DMS 273 (cell line): ENCODE results near the gene MYL12B.
"Not testable (repeated sequence)": the region's sequence is repeated elsewhere in the genome, so short reads cannot be mapped to it uniquely, and the experiment has no call there.

ENCODE experiments used
- DNase-seq: peaks from one replicate; lab custom pipeline; 2025; ENCODE audit not compliant: unreplicated experiment; lab: John Stamatoyannopoulos, UW

Gene MYL12B

DNA sequence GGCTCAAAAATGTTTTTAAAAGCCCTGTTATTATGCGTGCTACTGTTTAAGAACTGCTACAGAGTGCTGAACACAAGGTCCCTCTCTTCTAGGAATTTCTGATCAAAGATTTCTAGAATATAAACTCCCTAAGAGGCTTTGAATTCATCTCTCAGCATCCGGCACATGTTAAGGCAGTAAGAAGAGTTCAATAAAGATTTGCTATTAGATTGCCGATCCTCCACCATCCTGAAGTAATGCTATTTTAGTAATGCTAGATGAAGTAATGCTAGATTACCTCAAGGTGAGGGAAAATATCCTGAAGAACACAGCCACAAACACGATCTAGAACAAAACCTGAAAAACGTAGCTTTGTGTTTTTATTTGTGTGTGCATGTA lies 949 bp upstream of the MYL12B start:
- no peak for DNase-seq

DNA sequence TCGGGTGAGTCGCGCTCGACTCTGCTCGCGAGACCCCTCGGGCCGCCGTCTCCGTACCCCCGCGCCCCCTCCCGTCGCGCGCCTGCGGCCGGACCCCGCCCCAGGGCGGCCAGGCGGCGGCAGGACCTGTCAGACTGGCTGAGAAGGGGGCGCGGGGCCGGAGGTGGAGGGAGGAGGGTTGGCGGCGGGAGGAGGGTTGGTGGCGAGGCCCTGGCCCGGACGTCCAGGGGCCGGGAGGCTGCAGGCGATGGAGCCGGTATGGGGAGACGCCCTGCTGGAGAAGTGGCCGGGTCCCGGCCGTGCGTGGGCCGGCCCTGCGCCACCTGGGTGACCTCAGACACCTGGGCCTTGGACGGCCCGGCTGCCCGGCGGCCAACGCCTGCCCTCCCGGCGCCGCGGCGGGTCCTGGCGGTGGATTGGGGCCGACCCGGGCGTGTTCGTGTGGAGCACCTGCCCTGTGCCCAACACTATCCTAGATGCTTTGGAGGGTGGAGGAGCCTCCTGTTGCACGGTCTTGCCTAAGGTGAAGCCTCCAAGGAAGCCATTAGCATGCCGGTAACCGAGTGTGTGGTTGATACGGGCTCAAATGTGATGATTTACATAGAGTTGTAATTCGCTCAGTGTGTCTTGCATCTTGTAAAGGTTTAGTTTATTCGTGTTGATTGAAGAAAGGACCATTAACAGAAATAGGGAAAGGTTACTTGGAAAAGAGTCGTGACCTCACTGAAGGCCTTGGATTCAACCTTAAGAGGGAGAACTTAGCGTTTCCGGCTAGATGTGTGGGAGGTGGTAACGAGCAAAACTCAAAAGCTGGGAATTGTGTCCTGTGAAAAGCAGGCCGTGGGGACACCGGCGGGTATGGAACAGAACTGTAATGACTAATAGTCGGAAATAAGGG lies 550 bp downstream of the MYL12B start:
- DNase-seq, result peak; percentile 51

DNA sequence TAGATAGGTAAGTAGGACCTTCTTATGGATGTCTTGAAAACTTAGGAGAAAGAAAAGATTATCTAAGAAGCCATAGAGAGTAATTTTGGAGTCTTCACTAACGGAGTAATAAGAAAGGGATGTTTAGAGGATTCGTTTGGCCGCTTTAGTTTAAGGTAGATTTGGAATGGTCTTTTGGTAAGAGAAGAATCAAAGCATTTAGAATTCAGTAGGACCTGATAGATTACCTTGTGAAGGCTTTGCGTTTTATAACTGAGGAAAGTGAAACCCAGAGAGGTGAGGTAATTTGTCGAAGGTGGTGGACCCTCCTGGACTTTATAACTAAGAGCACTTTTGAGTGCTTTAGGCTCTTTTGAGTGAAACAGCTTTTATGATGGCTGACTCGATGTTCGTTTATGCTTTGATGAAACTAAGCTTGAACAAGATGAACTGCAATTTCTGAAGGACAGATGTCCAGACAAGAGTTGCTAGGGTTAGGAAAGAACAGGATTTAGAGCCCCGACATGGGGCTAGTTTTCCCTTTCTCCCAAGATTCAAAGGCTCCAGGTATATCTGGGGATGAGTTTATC lies 1.3 kb downstream of the MYL12B start:
- DNase-seq, result no peak

DNA sequence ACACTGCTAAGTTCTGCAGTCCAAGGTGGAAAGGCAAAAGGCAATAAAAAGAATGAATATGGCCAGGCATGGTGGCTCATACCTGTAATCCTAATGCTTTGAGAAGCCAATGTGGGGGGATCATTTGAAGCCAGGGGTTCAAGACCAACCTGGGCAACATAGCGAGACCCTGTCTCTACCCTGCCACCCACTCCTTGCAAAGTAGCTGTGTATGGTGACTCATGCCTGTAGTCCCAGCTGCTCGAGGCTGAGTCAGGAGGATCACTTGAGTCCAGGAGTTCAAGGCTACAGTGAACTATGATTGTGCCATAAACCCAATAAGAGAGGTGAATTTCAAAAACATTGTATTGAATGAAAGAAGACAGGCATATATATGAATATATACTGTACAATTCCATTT lies 2.4 kb downstream of the MYL12B start:
- DNase-seq, result no peak

DNA sequence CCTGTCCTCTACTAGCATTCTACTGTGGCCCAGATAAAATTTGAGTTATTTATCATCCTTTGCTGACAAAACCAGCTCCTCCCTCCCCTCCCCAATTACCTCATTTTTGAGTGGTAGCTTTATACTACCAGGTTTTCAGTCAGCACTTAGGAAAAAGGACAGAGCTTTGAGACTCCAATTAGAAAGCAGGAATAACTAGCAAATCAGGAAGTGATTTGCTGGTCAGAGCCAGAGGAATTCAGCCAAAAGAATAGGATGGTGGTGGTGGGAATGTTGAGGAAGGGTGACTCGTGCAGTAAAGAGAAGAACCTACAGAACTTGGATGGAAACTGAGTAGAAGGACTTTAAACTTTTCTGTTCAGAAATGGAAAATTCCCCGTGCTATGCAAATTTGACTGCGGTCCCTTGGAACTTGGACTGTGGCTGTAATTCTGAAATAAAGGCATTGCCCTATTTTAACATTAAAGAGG lies 3.7 kb downstream of the MYL12B start:
- DNase-seq, result no peak

DNA sequence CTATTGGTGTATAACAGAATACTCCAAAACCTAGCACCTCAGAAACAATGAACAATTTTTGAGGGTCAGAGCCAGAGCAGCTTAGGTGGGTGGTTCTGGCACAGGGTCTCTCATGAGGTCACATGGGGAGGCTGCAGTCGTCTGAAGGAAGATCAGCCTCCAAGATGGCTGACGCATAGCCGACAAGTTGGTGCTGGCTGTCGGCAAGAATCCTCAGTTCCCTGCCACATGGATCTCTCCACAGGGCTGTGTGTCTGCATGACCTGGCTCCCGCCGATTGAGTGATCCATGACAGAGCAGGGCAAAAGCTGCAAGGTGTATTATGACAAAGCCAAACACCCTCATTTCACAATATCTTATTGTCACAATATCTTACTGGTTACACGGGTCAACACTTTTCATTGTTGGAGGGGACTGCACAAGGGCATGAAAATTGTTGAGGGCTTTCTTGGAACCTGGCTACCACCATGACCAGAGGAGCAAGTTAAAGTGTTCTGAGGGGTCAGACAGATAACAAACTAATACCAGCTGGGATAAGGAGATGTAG lies 4.2 kb downstream of the MYL12B start:
- DNase-seq, result no peak

DNA sequence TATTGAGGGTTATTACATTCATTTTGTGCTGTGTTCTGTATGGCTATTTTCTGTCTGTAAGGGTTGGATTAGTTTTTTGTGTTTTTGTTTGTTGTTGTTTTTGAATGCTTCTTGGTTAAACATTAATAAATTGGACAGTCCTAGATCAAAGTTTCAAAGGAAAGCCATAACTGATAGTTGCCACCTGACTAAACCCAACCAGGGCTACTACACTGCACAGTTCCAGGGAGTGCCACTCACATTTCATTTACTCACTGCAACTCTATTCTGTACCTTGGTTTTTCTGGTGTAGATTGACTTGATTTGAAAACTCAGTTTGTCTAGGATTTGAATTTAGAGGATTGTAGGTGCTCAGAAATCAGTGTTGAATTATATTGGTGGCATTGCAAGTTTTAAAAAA lies 6.4 kb downstream of the MYL12B start:
- DNase-seq, result no peak

DNA sequence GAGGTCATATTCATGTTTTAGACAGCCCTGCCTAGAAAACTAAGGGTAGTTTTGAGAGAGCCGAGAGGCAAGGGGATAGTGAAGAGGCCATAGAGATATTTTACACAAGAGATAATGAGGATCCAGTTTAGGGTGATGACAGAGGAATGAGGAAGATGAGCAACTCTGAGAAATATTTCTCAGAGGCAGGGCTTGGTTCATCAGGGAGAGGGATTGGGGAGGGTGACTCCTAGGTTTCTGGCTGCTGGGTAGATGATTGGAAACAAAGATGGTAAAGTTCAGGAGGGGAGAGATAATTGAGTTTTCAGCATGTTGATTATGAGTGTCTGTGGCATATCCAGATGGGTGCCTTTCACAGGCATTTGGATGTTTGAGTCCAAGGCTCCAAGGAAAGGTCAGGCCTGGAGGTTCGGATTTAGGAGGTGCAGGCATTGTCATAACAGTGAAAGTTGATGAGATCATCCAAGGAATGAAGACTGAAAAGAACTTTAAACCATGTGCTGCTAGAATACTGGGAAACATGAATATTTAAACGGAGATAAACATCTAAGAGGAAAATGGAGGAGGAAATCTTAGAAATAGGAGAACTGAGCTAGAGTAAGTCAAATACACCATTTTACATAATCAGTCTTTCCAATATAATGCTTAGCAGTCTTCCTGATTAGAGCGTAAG lies 7.4 kb downstream of the MYL12B start:
- no peak for DNase-seq

DNA sequence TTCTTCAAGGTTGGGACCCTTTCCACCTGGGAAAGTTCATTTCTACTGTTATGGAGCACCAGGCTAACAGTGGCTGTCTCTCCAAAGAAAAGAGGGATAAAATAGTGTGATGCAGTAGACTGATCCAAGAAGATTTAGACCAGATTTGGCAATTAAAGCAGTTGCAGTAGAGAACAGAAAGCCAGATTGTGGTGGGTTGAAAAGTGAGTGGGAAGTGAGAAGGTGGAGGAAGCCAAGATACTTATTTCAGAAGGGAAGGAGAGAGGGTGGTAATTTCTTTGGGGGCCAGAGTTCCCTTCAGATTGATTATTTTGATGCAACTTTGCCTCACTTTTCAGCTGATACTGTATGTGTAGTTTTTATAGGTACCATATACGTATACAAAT lies 8.0 kb downstream of the MYL12B start:
- no peak for DNase-seq

DNA sequence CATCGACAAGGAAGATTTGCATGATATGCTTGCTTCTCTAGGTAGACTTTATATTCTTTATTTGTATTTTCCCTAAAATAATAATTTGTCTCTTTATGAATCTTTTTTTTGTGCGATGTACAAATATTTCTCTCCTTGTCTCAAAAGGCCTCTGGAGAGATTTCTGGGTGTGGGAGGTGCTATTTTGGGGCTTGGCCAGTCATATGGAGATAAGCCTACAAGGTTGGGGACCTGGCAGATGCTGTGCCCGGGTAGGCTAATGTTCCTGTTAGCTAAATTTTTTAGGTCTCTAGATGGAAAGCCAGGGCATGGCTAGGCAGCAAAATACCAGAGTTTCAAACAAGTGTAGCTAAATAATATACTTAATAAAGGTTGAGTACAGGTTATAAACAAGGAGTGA lies 11.1 kb downstream of the MYL12B start:
- no peak for DNase-seq

DNA sequence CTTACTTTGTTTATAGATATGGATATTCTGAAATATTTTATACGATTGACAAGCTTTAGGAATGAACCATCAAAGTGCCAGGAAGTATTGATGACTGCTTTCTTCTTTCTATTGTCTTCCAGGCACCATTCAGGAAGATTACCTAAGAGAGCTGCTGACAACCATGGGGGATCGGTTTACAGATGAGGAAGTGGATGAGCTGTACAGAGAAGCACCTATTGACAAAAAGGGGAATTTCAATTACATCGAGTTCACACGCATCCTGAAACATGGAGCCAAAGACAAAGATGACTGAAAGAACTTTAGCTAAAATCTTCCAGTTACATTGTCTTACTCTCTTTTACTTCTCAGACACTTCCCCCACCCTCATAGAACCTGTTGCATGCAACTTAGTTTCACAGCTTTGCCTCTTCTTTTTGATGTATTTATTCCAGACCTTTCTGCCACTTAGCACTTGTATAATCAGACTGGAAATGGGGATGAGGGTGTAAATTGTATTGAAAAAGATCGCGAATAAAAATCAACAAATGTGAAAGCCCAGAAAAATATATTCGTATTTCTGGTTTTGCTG lies 15.8 kb downstream of the MYL12B start:
- not testable (repeated sequence) for DNase-seq

DNA sequence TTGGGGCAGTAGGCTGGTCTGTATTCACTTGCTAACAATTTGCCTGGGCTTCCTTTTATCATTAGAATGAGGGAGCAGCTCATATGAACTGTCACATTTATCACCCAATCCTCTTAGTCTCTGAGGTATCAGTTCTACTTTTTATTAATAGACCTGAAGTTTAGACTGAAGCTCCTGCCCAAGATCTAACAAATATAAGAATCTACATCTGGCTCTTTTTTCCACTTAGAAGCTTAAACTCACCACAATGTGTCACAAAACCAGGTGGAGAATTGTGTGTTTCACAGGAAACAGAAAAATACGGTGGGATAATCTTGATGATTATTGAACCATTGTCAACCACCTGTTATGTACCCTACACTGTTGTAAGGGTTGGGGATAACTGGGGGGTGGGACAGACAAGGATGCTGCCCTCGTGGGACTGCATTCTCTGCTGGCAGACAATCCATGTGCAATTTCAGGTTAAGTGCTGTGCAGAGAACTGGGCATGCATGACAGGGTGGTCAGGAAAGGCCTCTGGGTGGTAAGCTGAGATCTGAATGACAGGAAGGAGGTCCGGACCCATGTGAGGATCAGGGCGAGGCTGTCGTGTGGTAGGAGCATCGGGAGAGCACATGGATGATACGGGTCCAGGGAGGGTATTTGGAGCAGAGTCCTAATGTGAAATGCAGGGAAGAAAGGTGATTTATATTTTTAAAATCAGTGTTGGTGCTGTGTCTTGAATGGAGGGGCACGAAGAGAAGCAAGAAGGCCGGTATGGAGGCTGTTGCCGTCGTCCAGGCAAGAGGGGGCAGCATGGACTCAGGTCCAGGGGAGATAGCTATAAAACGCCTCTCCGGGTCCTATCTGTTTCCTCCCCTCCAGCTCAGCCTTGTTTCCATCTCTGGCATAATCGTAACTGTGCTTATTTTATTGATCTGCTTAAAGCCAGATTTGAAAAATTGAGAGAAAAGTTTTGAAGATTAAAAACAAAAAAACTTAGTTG lies 17.6 kb downstream of the MYL12B start:
- no peak for DNase-seq

DNA sequence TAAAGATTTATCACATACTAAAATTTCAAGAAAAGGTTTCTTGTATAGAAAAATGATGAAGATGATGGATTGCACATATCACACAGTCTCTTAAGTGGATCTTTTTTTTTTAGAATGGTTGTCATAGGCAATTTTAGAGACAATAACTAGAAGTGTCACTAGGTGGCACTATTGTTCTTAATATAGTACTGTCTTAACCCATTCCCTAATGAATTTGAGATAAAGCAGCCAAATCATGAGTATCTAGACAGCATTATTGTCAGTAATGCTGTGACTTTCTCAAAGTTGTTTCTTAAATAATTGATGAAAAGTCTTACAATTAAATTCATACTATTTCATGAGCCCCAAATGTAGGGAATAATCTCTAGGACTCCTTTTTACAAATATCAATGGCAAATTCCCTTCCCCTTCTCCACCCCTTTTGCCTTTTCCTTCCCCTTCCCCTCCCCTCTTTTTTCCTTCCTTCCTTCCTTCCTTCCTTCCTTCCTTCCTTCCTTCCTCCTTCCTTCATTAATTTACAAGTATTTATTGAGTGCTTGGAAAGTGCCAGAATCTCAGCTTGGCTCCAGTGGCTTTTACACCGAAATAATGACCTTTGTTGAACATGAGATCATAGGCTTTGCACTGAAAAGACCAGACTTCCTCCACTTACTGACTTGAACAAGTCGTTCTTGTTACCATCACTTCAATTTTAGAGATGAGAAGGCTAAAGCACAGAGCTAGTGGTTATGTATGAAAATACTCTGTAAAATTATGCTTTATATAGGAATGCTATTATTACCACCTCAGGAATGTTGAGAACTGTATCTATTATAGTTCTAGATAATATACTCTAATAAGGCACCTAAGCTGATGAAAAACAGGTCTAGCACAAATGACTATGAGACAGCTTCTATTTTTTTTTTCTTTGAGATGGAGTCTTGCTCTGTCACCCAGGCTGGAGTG lies 19.8 kb downstream of the MYL12B start:
- DNase-seq, result peak; percentile 92

DNA sequence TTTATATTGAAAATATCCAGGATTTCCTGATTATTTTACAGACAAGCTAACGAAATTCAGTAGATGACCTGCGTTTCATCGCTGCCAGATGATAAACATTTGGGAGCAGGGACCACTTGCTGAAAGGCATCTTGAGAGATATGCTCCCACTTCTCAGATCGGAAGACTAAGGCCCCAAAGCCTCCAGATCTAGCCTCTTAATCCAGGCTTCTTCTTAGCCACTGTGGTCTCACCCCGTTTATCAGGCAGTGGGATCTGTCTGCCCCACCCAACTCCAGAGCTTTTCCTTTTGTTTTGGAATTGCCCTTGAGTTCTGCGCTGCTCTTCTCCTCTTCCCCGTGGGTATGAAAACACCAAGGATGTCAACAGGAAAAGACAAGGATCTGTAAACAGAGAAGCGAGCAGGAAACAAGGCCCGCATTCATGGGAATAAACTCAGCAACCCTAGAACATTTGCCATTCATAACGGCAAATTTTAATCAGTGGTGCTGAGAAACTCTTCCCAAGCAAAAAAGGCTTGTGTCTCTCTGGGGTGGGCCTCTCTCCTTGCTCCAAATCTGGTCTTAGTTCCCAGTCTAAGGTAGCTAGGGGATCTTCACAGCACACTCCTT lies 21.4 kb downstream of the MYL12B start:
- no peak for DNase-seq

DNA sequence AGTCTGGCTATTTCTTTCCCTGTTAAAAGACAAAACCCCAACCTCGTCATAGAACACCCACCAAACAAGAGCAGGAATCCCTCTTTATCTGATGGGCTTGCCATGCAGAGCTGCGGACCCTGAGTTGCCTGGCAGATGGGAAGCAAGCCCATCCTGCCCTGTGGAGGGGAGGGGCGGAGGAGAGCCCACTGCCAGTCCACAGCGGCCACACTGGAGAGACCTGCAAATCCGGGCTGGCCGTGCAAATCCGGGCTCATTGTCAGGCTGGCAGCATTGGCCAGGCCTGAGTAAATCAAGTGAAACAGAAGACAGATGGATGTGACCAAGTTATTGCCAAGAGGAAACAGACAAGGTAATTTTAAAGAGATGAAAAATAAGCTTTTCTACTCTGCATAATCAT lies 22.0 kb downstream of the MYL12B start:
- DNase-seq, result peak; percentile 14

DNA sequence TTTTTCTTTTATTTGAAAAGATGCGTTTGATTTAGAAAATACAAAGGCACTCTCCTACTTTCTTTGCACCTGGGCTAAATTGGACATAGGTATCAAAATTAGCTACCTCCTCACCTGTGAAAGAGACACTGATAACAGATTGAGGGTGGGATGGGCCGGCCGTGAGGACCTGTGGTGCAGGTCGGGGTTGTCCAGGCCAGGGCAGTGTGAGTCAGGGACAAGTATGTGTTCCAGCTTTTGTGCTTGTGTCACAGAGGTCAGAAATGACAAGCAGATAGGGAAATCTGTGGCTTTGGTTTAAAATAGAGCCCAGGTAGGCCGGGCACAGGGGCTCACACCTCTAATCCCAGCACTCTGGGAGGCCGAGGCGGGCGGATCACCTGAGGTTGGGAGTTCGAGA lies 22.6 kb downstream of the MYL12B start:
- no peak for DNase-seq

DNA sequence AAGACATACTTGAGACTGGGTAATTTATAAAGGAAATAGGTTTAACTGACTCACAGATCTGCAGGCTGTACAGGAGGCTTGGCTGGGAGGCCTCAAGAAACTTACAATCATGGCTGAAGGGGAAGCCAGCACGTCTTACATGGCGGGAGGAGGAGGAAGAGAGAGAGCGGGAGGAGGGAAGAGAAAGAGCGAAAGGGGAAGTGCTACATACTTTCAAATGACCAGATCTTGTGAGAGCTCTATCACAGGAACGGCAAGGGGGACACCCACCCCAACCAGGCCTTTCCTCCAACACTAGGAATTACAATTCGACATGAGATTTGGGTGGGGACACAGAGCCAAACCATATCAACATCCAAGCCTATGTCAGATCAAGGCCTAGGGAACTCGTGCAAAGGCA lies 24.2 kb downstream of the MYL12B start:
- DNase-seq, result no peak

DNA sequence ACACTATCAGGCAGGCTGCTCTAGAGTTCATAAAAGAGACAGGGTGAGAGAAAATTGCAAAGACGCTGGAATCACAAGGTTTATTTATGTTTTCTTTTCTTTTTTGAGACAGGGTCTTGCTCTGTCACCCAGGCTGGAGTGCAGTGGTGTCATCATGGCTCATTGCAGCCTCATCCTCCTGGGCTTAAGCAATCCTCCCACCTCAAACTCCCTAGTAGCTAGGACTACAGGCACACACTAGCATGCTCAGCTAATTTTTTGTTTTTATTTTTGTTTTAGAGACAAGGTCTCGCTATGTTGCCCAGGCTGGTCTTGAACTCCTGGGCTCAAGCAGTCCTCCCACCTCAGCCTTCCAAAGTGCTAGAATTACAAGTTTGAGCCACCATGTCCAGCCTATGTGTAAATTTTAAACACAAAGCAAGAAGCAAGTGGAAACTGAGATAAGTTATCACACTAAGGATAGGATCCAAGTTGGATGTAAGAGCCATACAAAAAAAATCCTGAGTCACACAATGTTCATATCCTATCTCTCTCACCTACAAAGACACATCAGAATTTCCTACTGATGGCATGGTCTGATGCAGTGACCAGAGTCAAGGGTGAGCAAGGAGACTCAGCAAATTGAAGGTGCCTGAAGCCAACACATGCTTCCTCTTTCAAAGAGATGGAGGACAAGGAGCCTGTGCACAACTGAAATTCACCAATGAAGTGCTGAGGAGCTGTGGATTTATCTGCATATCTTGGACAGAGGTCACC lies 31.4 kb downstream of the MYL12B start:
- DNase-seq, result no peak
